Fibroblast of lung (primary cell): ENCODE results near the gene EFHC1. TPM values are rescaled to one million over a fixed set of nuclear protein-coding genes. Genes with fewer than 3 reads are reported as not detected.

Experiments
- DNase-seq, 2 donors: peaks; one replicate each; pipeline versions ENCODE4 v3.0.0 to v3.0.0-alpha.2; 2010; ENCODE audit warnings: low read depth in 2 of 2
- H2AFZ ChIP-seq: 2 replicates; pipeline ENCODE4 v1.5.1; 2012; ENCODE audit warnings: low read length, control low read depth, inconsistent platforms
- H3K27ac ChIP-seq: 2 replicates; pipeline ENCODE4 v1.5.1; 2011; ENCODE audit warnings: low read length, control low read depth; ENCODE audit not compliant: insufficient read depth
- H3K27me3 ChIP-seq: 2 replicates; pipeline ENCODE4 v1.5.1; 2011; ENCODE audit warnings: mild to moderate bottlenecking, low read length; ENCODE audit not compliant: control insufficient read depth, insufficient read depth
- H3K36me3 ChIP-seq: 2 replicates; pipeline ENCODE4 v1.5.1; 2011; ENCODE audit warnings: low read length; ENCODE audit not compliant: control insufficient read depth, insufficient read depth
- H3K4me1 ChIP-seq: 2 replicates; pipeline ENCODE4 v1.5.1; 2011; ENCODE audit warnings: low read length; ENCODE audit not compliant: control insufficient read depth, insufficient read depth; ENCODE audit errors: extremely low read depth
- H3K4me2 ChIP-seq: 2 replicates; pipeline ENCODE4 v1.5.1; 2011; ENCODE audit warnings: low read length, control low read depth; ENCODE audit not compliant: insufficient read depth; ENCODE audit errors: extremely low read depth
- H3K4me3 ChIP-seq, 4 experiments: fragments of 200-600 bp in 1 of 4; sonication (generic) in 1 of 4; replicated peaks in 1 of 4; 2 replicates each; pipeline ENCODE4 v1.5.1; 2011 to 2016; ENCODE audit warnings: low read length in 4 of 4, low read depth in 3 of 4, mild to moderate bottlenecking in 3 of 4, control low read depth in 2 of 4, inconsistent platforms in 1 of 4, mixed read lengths in 1 of 4; ENCODE audit not compliant: insufficient read depth in 1 of 4; ENCODE audit errors: control extremely low read depth in 1 of 4
- H3K79me2 ChIP-seq: 2 replicates; pipeline ENCODE4 v1.5.1; 2012; ENCODE audit warnings: mild to moderate bottlenecking, low read length, inconsistent platforms; ENCODE audit not compliant: control insufficient read depth, insufficient read depth
- H3K9ac ChIP-seq: 2 replicates; pipeline ENCODE4 v1.5.1; 2011; ENCODE audit warnings: mild to moderate bottlenecking, low read length, control low read depth; ENCODE audit not compliant: insufficient read depth
- H3K9me3 ChIP-seq: 2 replicates; pipeline ENCODE4 v1.5.1; 2012; ENCODE audit warnings: low read depth, low read length; ENCODE audit not compliant: control insufficient read depth, insufficient read depth
- H4K20me1 ChIP-seq: 2 replicates; pipeline ENCODE4 v1.5.1; 2011; ENCODE audit warnings: low read length; ENCODE audit not compliant: control insufficient read depth, insufficient read depth; ENCODE audit errors: extremely low read depth
- EZH2 ChIP-seq: IDR thresholded peaks from 2 replicates; pipeline ENCODE4 v1.5.1; 2012; ENCODE audit warnings: low read length, control low read depth, mild to moderate bottlenecking; ENCODE audit errors: missing control alignments
- polyA plus RNA-seq, 2 donors: library from polyadenylated mRNA; depleted of rRNA in 1 of 2; stranded (reverse) in 1 of 2; unstranded in 1 of 2; fragments of >200 nt; gene quantifications; 2 replicates each; pipeline ENCODE4 v1.2.1, GENCODE V29; 2011 to 2012; ENCODE audit warnings: missing spikeins in 1 of 2
- total RNA-seq: library from RNA; depleted of rRNA; stranded (reverse); fragments of >200 nt; gene quantifications from 2 replicates; pipeline ENCODE4 v1.2.1, GENCODE V29; 2014
- TF ChIP-seq, protein P1 (sequence below), 2 donors: IDR thresholded peaks in 1 of 2; conservative IDR thresholded peaks in 1 of 2; 1 replicate in 1 of 2; 2 replicates in 1 of 2; pipeline ENCODE4 v1.5.1; 2011 to 2012; ENCODE audit warnings: low read length in 2 of 2, control low read depth in 1 of 2, inconsistent platforms in 1 of 2, low read depth in 1 of 2, mild to moderate bottlenecking in 1 of 2

Gene EFHC1
- total and polyA plus RNA-seq, 2 donors (not counting 1 experiment from before 2014, with no cell fraction given), result 29.4 to 32.9 TPM

DNA sequence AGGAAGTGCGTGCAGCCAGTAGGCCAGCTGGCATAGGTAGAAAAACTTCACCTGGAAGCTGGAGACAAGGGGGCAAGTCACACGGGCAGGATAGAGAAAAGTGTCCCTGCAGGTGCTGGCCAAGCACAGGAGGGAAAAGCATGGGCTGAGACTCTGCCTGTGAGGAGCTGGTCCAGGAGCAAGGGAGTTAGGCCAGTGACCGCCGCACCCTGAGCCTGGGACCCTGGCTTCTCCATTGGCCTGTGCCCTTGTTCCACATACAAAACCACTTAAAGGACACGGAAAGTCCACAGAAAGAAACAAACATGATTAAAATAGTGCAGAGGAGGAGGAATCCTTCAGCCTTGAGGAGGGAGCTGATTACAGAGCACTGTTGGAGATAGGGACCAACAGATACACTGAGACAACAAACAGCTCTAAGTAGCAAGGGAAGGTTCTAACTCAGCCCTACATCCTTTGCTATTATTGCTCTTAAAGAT lies 88.2 kb downstream of the EFHC1 start:
- no peak overlapping the region for H3K4me2 ChIP-seq
- no peak overlapping the region for H2AFZ ChIP-seq
- no peaks in the 10 kb centered on the region for H3K27me3 ChIP-seq
- no peak overlapping the region for H3K27ac ChIP-seq
- H3K4me3 ChIP-seq, result no peak overlapping the region
- no peaks in the 10 kb centered on the region for H3K9me3 ChIP-seq
- peaks cover 62% of the 10 kb centered on the region for H3K4me1 ChIP-seq
- H3K9ac ChIP-seq, result no peak overlapping the region
- TF ChIP-seq EZH2, result no peak
- TF ChIP-seq, protein P1, sequence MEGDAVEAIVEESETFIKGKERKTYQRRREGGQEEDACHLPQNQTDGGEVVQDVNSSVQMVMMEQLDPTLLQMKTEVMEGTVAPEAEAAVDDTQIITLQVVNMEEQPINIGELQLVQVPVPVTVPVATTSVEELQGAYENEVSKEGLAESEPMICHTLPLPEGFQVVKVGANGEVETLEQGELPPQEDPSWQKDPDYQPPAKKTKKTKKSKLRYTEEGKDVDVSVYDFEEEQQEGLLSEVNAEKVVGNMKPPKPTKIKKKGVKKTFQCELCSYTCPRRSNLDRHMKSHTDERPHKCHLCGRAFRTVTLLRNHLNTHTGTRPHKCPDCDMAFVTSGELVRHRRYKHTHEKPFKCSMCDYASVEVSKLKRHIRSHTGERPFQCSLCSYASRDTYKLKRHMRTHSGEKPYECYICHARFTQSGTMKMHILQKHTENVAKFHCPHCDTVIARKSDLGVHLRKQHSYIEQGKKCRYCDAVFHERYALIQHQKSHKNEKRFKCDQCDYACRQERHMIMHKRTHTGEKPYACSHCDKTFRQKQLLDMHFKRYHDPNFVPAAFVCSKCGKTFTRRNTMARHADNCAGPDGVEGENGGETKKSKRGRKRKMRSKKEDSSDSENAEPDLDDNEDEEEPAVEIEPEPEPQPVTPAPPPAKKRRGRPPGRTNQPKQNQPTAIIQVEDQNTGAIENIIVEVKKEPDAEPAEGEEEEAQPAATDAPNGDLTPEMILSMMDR (conservative IDR thresholded peaks at IDR 0.05 in 1 of 2, IDR thresholded peaks at IDR 0.05 in 1 of 2; ENCODE audit: low read depth in 1 of 2, low read length in 2 of 2), result no peak
- no peak for DNase-seq
- no peaks in the 10 kb centered on the region for H4K20me1 ChIP-seq
- H3K79me2 ChIP-seq, result peaks cover 16% of the 10 kb centered on the region
- H3K36me3 ChIP-seq, result peaks cover 49% of the 10 kb centered on the region

DNA sequence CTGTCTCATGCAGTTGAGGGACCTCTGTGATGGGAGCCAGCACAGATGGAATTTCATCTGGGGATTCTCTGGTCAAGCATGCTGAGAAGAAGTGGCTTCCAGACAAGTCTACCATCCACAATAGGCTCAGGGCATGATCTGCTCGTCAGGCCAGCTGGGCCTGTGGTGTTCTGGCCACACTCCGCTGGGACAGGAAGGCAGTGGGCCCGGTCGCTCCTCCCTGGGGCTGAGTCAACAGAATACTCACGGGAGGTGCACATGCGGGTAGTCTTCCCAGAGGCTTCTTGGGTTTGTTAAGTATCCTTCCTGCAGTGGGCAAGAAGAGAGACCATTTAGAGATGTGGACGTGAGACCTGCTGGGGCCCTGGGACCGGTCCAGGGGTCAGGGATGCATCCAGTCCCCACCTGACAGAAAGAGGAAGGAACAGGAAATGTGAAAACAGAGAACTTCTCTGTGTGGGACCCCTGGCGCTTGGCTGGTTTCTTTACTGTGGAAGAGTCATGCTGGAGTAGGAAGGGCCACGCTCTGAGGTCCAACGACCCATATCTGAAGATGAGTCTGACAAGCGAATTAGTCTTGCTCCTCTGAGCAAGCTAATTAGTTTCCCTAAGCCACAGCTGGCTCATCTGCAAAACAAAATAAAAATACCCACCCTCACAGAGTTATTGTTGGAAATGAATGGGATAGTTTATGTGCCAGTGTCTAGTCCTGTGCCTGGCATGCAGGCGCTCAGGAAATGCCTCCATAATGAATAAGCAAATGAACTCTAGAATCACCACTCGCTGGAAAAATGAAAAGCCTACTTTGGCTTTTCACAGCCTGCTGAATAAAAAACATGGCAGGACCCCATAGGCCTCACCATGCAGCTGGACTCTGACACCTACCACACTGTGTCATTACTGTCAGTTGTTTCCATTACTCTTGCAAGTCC lies 89.4 kb downstream of the EFHC1 start:
- no peak overlapping the region for H2AFZ ChIP-seq
- H3K4me2 ChIP-seq, result no peak overlapping the region
- no peak overlapping the region for H3K9ac ChIP-seq
- H3K36me3 ChIP-seq, result peaks cover 44% of the 10 kb centered on the region
- no peaks in the 10 kb centered on the region for H3K27me3 ChIP-seq
- no peaks in the 10 kb centered on the region for H3K9me3 ChIP-seq
- no peaks in the 10 kb centered on the region for H4K20me1 ChIP-seq
- no peak overlapping the region for H3K27ac ChIP-seq
- no peak for TF ChIP-seq EZH2
- TF ChIP-seq, protein P1 (conservative IDR thresholded peaks at IDR 0.05 in 1 of 2, IDR thresholded peaks at IDR 0.05 in 1 of 2; ENCODE audit: low read depth in 1 of 2, low read length in 2 of 2), result no peak
- DNase-seq, result peak in 1 of 2 donors; percentile 60
- H3K4me1 ChIP-seq, result peaks cover 63% of the 10 kb centered on the region
- peaks cover 22% of the 10 kb centered on the region for H3K79me2 ChIP-seq
- H3K4me3 ChIP-seq, result no peak overlapping the region

DNA sequence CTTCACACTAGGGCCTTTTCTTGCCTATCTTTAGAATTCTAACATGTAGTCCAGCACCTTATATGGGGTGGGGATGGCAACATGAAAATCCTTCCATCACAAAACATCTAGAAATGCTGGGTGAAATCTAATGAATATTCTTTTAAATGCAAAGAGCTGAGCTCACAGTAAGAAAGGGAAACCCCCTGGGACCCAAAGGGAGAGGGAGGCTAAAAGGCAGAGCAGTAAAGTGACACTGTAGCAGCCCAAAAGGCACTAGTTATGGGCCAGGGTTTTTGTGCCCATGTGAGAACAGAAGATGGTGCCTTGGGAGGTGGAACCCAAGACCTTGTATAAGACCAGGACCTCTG lies 90.0 kb downstream of the EFHC1 start:
- H3K4me3 ChIP-seq, result no peak overlapping the region
- TF ChIP-seq, protein P1 (conservative IDR thresholded peaks at IDR 0.05 in 1 of 2, IDR thresholded peaks at IDR 0.05 in 1 of 2; ENCODE audit: low read depth in 1 of 2, low read length in 2 of 2), result no peak
- no peak for TF ChIP-seq EZH2
- H4K20me1 ChIP-seq, result no peaks in the 10 kb centered on the region
- peaks cover 39% of the 10 kb centered on the region for H3K36me3 ChIP-seq
- no peak overlapping the region for H3K4me2 ChIP-seq
- H3K4me1 ChIP-seq, result peaks cover 65% of the 10 kb centered on the region
- DNase-seq, result no peak
- no peak overlapping the region for H3K9ac ChIP-seq
- H2AFZ ChIP-seq, result no peak overlapping the region
- peaks cover 21% of the 10 kb centered on the region for H3K79me2 ChIP-seq
- no peaks in the 10 kb centered on the region for H3K9me3 ChIP-seq
- no peaks in the 10 kb centered on the region for H3K27me3 ChIP-seq
- no peak overlapping the region for H3K27ac ChIP-seq
